ENCODE data around the gene NFE2L3.
"Not testable (repeated sequence)": the region's sequence is repeated elsewhere in the genome, so short reads cannot be mapped to it uniquely, and the experiment has no call there.

NFE2L3 gene

GRCh38 chr7:26193432-26194207, 41.6 kb downstream of the NFE2L3 start:
- no peak overlapping the region; the same call in 1 of the 2 replicates for H3K27ac ChIP-seq
- TF ChIP-seq CTCF (conservative IDR thresholded peaks at IDR 0.05) = no peak

GRCh38 chr7:26194764-26195163, 42.8 kb downstream of the NFE2L3 start:
- not testable (repeated sequence) for H3K27ac ChIP-seq

- no peak for TF ChIP-seq CTCF (conservative IDR thresholded peaks at IDR 0.05)
- H3K27ac ChIP-seq = no peak overlapping the region
These were observed 43.2 kb downstream of the NFE2L3 start for GRCh38 chr7:26195182-26195581.

- no peak overlapping the region for H3K27ac ChIP-seq
- TF ChIP-seq CTCF (conservative IDR thresholded peaks at IDR 0.05) = no peak
These were observed 44.1 kb downstream of the NFE2L3 start for GRCh38 chr7:26195867-26196657.

DNA sequence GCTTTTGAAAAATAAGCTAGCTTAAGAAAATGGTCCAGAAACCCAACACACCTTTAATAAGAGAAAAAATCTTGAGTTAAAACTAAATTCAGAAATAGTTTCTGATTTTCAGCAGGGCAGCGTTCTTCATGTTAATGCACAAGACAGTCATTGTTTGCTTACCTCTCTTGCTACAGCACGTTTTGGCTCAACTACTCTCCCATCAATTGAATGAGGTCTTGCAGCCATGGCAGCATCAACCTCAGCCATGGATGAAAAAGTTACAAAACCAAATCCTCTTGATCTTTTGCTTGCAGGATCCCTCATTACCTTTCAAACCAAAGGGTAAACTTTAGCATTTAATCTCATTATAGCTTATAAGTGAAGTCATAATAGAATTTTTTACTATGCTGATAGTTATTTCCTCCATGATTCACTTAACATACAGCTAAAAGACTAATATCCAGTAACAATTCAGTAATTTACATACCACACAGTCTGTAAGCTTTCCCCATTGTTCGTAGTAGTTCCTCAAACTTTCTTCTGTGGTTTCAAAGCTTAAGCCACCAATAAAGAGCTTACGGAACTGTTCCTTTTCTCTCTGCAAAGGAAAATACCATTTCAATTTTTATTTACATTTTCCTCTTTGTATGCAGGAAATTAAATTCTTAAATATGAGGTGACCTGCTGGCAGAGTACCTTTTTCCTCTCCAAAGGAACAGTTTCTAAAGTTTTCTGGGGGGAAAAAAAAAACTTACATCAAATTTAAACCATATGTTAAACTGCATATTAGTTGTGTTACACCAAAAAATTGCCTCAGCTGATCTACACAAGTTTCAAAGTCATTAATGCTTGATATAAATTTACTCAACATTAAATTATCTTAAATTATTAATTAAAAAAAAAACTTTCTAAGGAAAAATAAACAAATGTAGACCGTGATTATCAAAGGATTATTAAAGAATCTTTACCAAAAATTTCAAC, 45.4 kb downstream of the NFE2L3 start:
- H3K27ac ChIP-seq = peak overlapping the region; percentile 99; the same call in 1 of the 2 replicates

DNA sequence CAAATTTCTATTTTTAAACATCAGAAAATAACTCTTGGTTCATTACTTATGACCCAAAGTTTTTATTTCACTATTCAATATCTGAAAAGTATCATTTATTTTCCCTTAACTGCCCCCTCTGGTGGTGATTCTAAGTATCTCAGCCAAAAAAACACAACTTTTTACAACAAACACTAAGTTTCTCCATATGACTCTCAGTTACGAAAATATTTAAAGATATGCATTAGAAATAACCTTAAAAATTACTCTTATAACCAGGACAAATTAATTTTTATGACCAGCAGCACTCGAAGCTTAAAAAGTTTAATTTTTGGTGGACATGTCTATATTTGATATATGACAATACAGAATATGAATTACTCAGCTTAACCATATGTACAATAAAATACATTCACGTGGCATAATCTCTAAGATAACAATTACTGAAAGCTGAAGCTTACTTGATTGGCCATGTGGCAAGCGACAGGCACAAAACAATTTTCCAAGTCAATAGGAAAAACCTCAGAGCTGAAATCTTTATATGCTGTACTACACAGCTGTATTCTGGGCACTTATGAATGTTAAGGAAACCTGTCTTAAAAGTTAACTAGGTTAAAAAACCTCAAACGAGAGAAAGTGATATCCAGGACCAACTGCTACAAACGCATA, 46.3 kb downstream of the NFE2L3 start:
- TF ChIP-seq CTCF (conservative IDR thresholded peaks at IDR 0.05) = peak; percentile 78
- peak overlapping the region; percentile 99 for H3K27ac ChIP-seq

More for the DNA sequence above, 45.4 kb downstream of the NFE2L3 start:
- no peak for TF ChIP-seq CTCF (conservative IDR thresholded peaks at IDR 0.05)

- H3K27ac ChIP-seq = peak overlapping the region; percentile 99
- no peak for TF ChIP-seq CTCF (conservative IDR thresholded peaks at IDR 0.05)
These were observed 46.8 kb downstream of the NFE2L3 start for GRCh38 chr7:26198781-26199169.
